Measurements from ENCODE around the gene FSIP2.

FSIP2 gene

DNA sequence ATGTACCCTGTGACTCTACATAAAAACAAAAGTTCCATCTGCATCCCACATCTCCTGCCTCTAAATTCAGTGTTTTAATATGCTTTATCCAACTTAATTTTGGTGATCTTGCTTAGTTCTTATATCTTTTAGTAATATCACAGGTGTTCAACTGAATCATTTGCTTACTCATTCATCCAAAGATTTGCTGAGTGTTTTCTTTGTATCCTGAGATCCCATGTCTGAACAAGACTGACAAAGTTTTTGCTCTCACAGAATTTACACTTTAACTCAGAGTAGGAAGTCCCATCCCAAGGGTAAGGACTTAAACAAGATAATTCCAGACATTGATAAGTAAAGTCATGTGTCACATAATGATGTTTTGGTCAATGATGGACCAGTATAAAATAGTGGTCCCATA, 87.0 kb downstream of the FSIP2 start:
- DNase-seq (ENCODE audit: extremely low read depth, low read depth), result no peak
- TF ChIP-seq, protein P1, sequence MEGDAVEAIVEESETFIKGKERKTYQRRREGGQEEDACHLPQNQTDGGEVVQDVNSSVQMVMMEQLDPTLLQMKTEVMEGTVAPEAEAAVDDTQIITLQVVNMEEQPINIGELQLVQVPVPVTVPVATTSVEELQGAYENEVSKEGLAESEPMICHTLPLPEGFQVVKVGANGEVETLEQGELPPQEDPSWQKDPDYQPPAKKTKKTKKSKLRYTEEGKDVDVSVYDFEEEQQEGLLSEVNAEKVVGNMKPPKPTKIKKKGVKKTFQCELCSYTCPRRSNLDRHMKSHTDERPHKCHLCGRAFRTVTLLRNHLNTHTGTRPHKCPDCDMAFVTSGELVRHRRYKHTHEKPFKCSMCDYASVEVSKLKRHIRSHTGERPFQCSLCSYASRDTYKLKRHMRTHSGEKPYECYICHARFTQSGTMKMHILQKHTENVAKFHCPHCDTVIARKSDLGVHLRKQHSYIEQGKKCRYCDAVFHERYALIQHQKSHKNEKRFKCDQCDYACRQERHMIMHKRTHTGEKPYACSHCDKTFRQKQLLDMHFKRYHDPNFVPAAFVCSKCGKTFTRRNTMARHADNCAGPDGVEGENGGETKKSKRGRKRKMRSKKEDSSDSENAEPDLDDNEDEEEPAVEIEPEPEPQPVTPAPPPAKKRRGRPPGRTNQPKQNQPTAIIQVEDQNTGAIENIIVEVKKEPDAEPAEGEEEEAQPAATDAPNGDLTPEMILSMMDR (IDR thresholded peaks at IDR 0.05; ENCODE audit: low read depth, low read length, missing control alignments), result no peak
- H3K4me3 ChIP-seq (replicated peaks; ENCODE audit: low read depth, low read length), result no peak overlapping the region

DNA sequence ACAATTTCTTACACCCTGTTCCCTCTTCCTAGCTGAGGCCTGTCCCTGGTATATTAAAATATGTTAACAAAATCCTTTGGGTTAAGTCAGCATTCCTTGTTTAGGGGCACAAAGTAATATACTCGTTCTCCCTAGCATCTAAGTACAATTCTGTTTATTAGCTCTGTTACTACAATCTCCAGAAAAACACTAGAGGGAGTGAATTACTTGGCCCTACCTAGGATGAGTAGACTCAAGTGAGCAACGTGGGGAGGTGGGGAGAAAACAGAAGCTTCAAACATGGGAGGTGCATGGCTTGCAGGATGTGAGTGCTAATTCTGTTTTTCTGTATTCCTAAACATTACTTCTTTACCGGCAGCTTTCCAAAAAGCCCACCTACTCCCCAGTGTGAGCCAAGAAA, 89.7 kb downstream of the FSIP2 start:
- no peak for DNase-seq (ENCODE audit: extremely low read depth, low read depth)
- no peak overlapping the region for H3K4me3 ChIP-seq (replicated peaks; ENCODE audit: low read depth, low read length)
- TF ChIP-seq, protein P1 (IDR thresholded peaks at IDR 0.05; ENCODE audit: low read depth, low read length, missing control alignments), result no peak

DNA sequence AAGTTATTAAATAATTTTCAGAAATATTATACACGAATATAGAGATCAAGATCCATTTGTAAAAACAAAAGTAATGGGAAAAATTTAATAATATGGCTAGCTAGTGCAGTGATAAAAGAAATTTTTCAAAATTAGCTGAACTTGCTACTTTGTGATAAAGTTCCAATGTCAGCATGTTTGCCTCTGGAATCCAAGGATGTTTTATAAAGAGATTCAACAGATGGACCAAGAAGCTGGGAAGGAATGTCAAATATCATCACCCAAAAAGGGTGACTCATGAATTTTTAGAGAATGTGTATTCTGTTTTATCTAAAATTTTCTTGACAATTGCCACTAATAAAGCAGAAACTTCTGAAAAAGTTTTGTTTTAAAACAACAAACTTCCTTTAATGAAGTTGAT, 95.3 kb downstream of the FSIP2 start:
- TF ChIP-seq, protein P1 (IDR thresholded peaks at IDR 0.05; ENCODE audit: low read depth, low read length, missing control alignments), result no peak
- no peak overlapping the region for H3K4me3 ChIP-seq (replicated peaks; ENCODE audit: low read depth, low read length)
- DNase-seq (ENCODE audit: extremely low read depth, low read depth), result no peak

DNA sequence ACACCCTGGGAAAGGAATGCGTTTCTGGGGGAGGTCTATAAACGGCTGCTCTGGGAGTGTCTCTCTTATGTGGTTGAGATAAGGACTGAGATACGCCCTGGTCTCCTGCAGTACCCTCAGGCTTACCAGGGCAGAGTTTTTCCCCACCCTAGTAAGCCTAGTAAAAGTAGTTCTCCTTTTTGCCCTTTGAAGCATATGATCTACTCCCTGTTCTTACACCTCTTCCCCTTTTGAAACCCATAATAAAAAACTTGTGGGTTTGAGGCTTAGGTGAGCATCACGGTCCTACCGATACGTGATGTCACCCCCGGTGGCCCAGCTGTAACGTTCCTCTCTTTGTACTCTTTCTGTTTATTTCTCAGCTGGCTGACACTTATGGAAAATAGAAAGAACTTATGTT, 97.4 kb downstream of the FSIP2 start:
- no peak for DNase-seq (ENCODE audit: extremely low read depth, low read depth)
- no peak overlapping the region for H3K4me3 ChIP-seq (replicated peaks; ENCODE audit: low read depth, low read length)
- TF ChIP-seq, protein P1 (IDR thresholded peaks at IDR 0.05; ENCODE audit: low read depth, low read length, missing control alignments), result no peak

DNA sequence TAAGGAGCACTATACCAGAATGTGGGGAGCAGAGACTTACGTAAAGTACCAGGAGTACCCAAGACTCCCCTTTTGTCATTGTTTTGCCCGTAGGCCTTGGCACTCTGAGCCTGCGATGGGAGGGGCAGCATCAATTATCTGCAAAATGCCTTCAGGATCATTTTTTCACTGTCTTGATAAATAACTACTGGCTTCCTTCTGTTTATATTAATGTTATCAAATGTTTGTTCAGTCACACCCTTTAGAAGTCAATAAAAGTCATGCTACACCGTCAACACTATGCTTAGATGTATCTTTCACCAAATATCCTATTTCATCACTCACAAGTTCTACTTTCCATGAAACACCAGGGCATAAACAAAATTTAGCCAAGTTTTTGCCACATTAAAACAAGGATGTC, 116.3 kb downstream of the FSIP2 start:
- no peak overlapping the region for H3K4me3 ChIP-seq (replicated peaks; ENCODE audit: low read depth, low read length)
- TF ChIP-seq, protein P1 (IDR thresholded peaks at IDR 0.05; ENCODE audit: low read depth, low read length, missing control alignments), result no peak
- DNase-seq (ENCODE audit: extremely low read depth, low read depth), result no peak

DNA sequence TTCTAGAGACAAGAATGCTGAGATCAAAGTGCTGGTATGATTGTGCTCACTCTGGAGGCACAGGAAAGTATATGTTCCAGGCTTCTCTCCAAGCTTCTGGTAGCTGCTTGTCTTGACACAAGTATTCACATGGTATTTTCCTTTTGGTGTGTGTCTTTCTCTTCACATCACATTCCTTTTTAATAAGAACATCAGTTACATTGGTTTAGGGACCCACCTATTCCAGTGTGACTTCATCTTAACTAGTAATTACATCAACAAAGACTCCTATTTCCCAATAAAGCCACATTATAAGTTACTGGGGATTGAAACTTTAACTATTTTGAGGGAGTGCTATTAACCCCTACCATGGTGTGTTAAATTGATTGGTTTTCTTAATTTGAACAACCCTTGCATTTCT, 119.1 kb downstream of the FSIP2 start:
- H3K4me3 ChIP-seq (replicated peaks; ENCODE audit: low read depth, low read length), result no peak overlapping the region
- no peak for DNase-seq (ENCODE audit: extremely low read depth, low read depth)
- TF ChIP-seq, protein P1 (IDR thresholded peaks at IDR 0.05; ENCODE audit: low read depth, low read length, missing control alignments), result no peak

DNA sequence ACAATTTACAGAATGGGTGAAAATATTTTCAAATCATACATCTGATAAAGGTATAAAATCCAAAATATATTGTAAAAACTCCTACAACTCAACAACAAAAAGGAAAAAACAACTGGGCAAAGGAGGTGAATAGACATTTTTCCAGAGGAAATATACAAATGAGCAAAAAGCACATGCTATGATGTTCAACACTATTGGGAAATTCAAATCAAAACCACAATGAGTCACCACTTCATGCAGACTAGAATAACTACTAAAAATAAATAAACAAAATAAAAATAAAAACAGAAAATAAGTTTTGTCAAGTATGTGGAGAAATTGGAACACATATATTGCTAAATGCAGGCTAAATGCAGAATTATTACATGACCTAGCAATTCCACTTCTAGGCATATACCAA, 120.9 kb downstream of the FSIP2 start:
- H3K4me3 ChIP-seq (replicated peaks; ENCODE audit: low read depth, low read length), result no peak overlapping the region
- no peak for DNase-seq (ENCODE audit: extremely low read depth, low read depth)
- TF ChIP-seq, protein P1 (IDR thresholded peaks at IDR 0.05; ENCODE audit: low read depth, low read length, missing control alignments), result no peak

All from HFF-Myc (cell line).